Measurements from ENCODE around the gene PIN1. TPM values are rescaled to one million over a fixed set of nuclear protein-coding genes. Genes with fewer than 3 reads are reported as not detected.

Gene PIN1
- total and polyA plus RNA-seq, 2 of the 13 experiments (the other 11 are each of a cell fraction or from before 2014, with no cell fraction given), result 31.9 to 72.0 TPM

GRCh38 chr19:9785367-9786331 is 49.5 kb upstream of the PIN1 start (continued):
- peak; percentile 85 for TF ChIP-seq RBFOX2 (IDR thresholded peaks at IDR 0.05; ENCODE audit: low read depth, low read length)
- TF ChIP-seq ZBED4 (CRISPR knock-in tag; IDR thresholded peaks at IDR 0.05; ENCODE audit: borderline replicate concordance), result no peak
- TF ChIP-seq ZNF350 (CRISPR knock-in tag; IDR thresholded peaks at IDR 0.05; ENCODE audit: borderline replicate concordance, low read depth), result peak; percentile 24; the same call in 1 of the 2 replicates
- no peak for TF ChIP-seq FOXJ3 (CRISPR knock-in tag; IDR thresholded peaks at IDR 0.05; ENCODE audit: borderline replicate concordance)
- TF ChIP-seq KAT7 (CRISPR knock-in tag; IDR thresholded peaks at IDR 0.05; ENCODE audit: borderline replicate concordance), result no peak
- no peak for TF ChIP-seq FOSL2 (CRISPR knock-in tag; IDR thresholded peaks at IDR 0.05)
- no peak for TF ChIP-seq TCF12 (IDR thresholded peaks at IDR 0.05)
- TF ChIP-seq TCF12 (CRISPR knock-in tag; IDR thresholded peaks at IDR 0.05), result 0 out of 2 replicates have a peak, but pooled peaks have one; percentile 28
- TF ChIP-seq SMAD9 (CRISPR knock-in tag; IDR thresholded peaks at IDR 0.05), result no peak
- TF ChIP-seq AGO2 (optimal IDR thresholded peaks at IDR 0.05; ENCODE audit: low read depth, low read length), result peak; percentile 41
- no peak for TF ChIP-seq MAF1 (CRISPR knock-in tag; IDR thresholded peaks at IDR 0.05; ENCODE audit: borderline replicate concordance)
- peak; percentile 35; the same call in 1 of the 2 replicates for TF ChIP-seq ZNF274 (CRISPR knock-in tag; IDR thresholded peaks at IDR 0.05)
- no peak for TF ChIP-seq JUN (CRISPR knock-in tag; IDR thresholded peaks at IDR 0.05)
- peak; percentile 64 for TF ChIP-seq AGO1 (IDR thresholded peaks at IDR 0.05; ENCODE audit: low read depth, low read length, poor library complexity, severe bottlenecking)
- TF ChIP-seq ZBTB8A (CRISPR knock-in tag; IDR thresholded peaks at IDR 0.05; ENCODE audit: borderline replicate concordance, low read depth), result no peak
- TF ChIP-seq ZNF704 (CRISPR knock-in tag; IDR thresholded peaks at IDR 0.05; ENCODE audit: borderline replicate concordance), result peak; percentile 23; the same call in 1 of the 2 replicates
- no peak for TF ChIP-seq ATF6 (CRISPR knock-in tag; conservative IDR thresholded peaks at IDR 0.05)
- no peak for TF ChIP-seq SALL2 (CRISPR knock-in tag; IDR thresholded peaks at IDR 0.05)
- TF ChIP-seq MTERF4 (CRISPR knock-in tag; IDR thresholded peaks at IDR 0.05), result peak; percentile 62; the same call in 1 of the 2 replicates
- TF ChIP-seq ZNF383 (CRISPR knock-in tag; IDR thresholded peaks at IDR 0.05; ENCODE audit: borderline replicate concordance), result no peak
